Urinary bladder (tissue), 2 donors: ENCODE data around the gene PABPN1L. TPM values are rescaled to one million over a fixed set of nuclear protein-coding genes. Genes with fewer than 3 reads are reported as not detected.

ENCODE experiments used
- polyA plus RNA-seq: library from polyadenylated mRNA; stranded (reverse); fragments of 200-250 nt; gene quantifications from one replicate; pipeline ENCODE4 v1.2.3, GENCODE V29; 2013
- total RNA-seq: library from RNA; depleted of rRNA; stranded (reverse); fragments of >200 nt; gene quantifications from one replicate; pipeline ENCODE4 v1.2.3, GENCODE V29; 2014
- donor health status: healthy.

The PABPN1L gene
- total and polyA plus RNA-seq, 2 donors: not detected

Other genes starting within 250 kb of the PABPN1L start
- not detected for gene IL17C, start 228.1 kb downstream of the PABPN1L start, total RNA-seq
- 0.13 TPM for gene IL17C, start 228.1 kb downstream of the PABPN1L start, polyA plus RNA-seq
- gene CYBA, start 215.6 kb downstream of the PABPN1L start, total RNA-seq: 90.4 TPM
- gene CYBA, start 215.6 kb downstream of the PABPN1L start, polyA plus RNA-seq: 145 TPM
- gene MVD, start 203.6 kb downstream of the PABPN1L start, total RNA-seq: 14.8 TPM
- 35.7 TPM for gene MVD, start 203.6 kb downstream of the PABPN1L start, polyA plus RNA-seq
- gene SNAI3, start 180.2 kb downstream of the PABPN1L start, total RNA-seq: not detected
- gene SNAI3, start 180.2 kb downstream of the PABPN1L start, polyA plus RNA-seq: 0.82 TPM
- gene RNF166, start 160.3 kb downstream of the PABPN1L start, total RNA-seq: 10.0 TPM
- 19.6 TPM for gene RNF166, start 160.3 kb downstream of the PABPN1L start, polyA plus RNA-seq
- gene CTU2, start 160.2 kb downstream of the PABPN1L start, total RNA-seq: 6.8 TPM
- 15.4 TPM for gene CTU2, start 160.2 kb downstream of the PABPN1L start, polyA plus RNA-seq
- gene PIEZO1, start 81.4 kb downstream of the PABPN1L start, total RNA-seq: 62.0 TPM
- gene PIEZO1, start 81.4 kb downstream of the PABPN1L start, polyA plus RNA-seq: 205 TPM
- gene CDT1, start 62.9 kb downstream of the PABPN1L start, total RNA-seq: 4.0 TPM
- 1.5 TPM for gene CDT1, start 62.9 kb downstream of the PABPN1L start, polyA plus RNA-seq
- 28.8 TPM for gene APRT, start 54.7 kb downstream of the PABPN1L start, total RNA-seq
- 167 TPM for gene APRT, start 54.7 kb downstream of the PABPN1L start, polyA plus RNA-seq
- gene GALNS, start 9.7 kb downstream of the PABPN1L start, total RNA-seq: 14.6 TPM
- gene GALNS, start 9.7 kb downstream of the PABPN1L start, polyA plus RNA-seq: 23.0 TPM
- gene TRAPPC2L, start 9.5 kb downstream of the PABPN1L start, total RNA-seq: 18.7 TPM
- 43.3 TPM for gene TRAPPC2L, start 9.5 kb downstream of the PABPN1L start, polyA plus RNA-seq
- 1.5 TPM for gene CBFA2T3, start 110.5 kb upstream of the PABPN1L start, total RNA-seq
- gene CBFA2T3, start 110.5 kb upstream of the PABPN1L start, polyA plus RNA-seq: 6.2 TPM
- 19.7 TPM for gene ACSF3, start 227.2 kb upstream of the PABPN1L start, total RNA-seq
- 19.1 TPM for gene ACSF3, start 227.2 kb upstream of the PABPN1L start, polyA plus RNA-seq